Caco-2 (cell line): Measurements from ENCODE around the gene CRTC2. TPM values are rescaled to one million over a fixed set of nuclear protein-coding genes. Genes with fewer than 3 reads are reported as not detected.

Experiments
- BruUV-seq: library from RNA; stranded (reverse); fragments of 400-500 nt; replicated peaks from 2 replicates; lab custom pipeline; 2021; lab: Mats Ljungman, UMichigan
- CTCF ChIA-PET: fragments of 300-600 bp; sonication (Branson Sonifier 250); formaldehyde crosslinking; loops from one replicate; lab custom pipeline; 2022; ENCODE audit warnings: antibody characterized with exemption; lab: Charles Lee
- POLR2A ChIA-PET: fragments of 300-600 bp; sonication (Branson Sonifier 250); formaldehyde crosslinking; loops from one replicate; lab custom pipeline; 2022; ENCODE audit warnings: antibody characterized with exemption; lab: Charles Lee
- DNase-seq, 2 experiments: peaks; one replicate each; pipeline versions ENCODE4 v3.0.0 to v3.0.0-alpha.2; 2020 to 2022
- H3K27me3 ChIP-seq: replicated peaks from 2 replicates; pipeline ENCODE4 v1.6.0; 2011; ENCODE audit warnings: low read length; ENCODE audit not compliant: control insufficient read depth, insufficient read depth
- H3K36me3 ChIP-seq: 2 replicates; pipeline ENCODE4 v1.5.1; 2011; ENCODE audit warnings: low read length; ENCODE audit not compliant: control insufficient read depth, insufficient read depth
- H3K4me1 ChIP-seq: fragments of 250-450 bp; sonication (Bioruptor Pico); 2 replicates; pipeline ENCODE4 v1.5.1; 2020; ENCODE audit warnings: mild to moderate bottlenecking
- H3K4me3 ChIP-seq: 2 replicates; pipeline ENCODE4 v1.5.1; 2011; ENCODE audit warnings: low read depth, mild to moderate bottlenecking, control low read depth, low read length
- H3K9me3 ChIP-seq: fragments of 250-450 bp; sonication (Bioruptor Pico); 2 replicates; pipeline ENCODE4 v1.5.1; 2020; ENCODE audit warnings: mild to moderate bottlenecking, moderate library complexity
- H3K27ac Mint-ChIP-seq: one replicate; pipeline ENCODE4 v1.8.0; 2022; ENCODE audit warnings: mixed read lengths; ENCODE audit not compliant: unreplicated experiment
- H3K27me3 Mint-ChIP-seq: one replicate; pipeline ENCODE4 v1.8.0; 2022; ENCODE audit warnings: mixed read lengths; ENCODE audit not compliant: insufficient read depth, unreplicated experiment
- H3K36me3 Mint-ChIP-seq: one replicate; pipeline ENCODE4 v1.8.0; 2022; ENCODE audit warnings: mild to moderate bottlenecking, mixed read lengths; ENCODE audit not compliant: insufficient read depth, unreplicated experiment
- H3K4me1 Mint-ChIP-seq: one replicate; pipeline ENCODE4 v1.8.0; 2022; ENCODE audit warnings: low read depth, mixed read lengths; ENCODE audit not compliant: unreplicated experiment
- H3K4me3 Mint-ChIP-seq: one replicate; pipeline ENCODE4 v1.8.0; 2022; ENCODE audit warnings: mild to moderate bottlenecking, moderate library complexity, mixed read lengths; ENCODE audit not compliant: unreplicated experiment
- H3K9me3 Mint-ChIP-seq: one replicate; pipeline ENCODE4 v1.8.0; 2022; ENCODE audit warnings: mixed read lengths; ENCODE audit not compliant: unreplicated experiment
- CTCF ChIP-seq, 2 experiments: fragments of 200-600 bp in 1 of 2; IDR thresholded peaks; 1 replicate in 1 of 2; 2 replicates in 1 of 2; pipeline versions ENCODE4 v1.5.1 to v1.8.0; 2011 to 2022; ENCODE audit warnings: antibody characterized with exemption in 1 of 2, control low read depth in 1 of 2, inconsistent platforms in 1 of 2, low read depth in 1 of 2, low read length in 1 of 2, mild to moderate bottlenecking in 1 of 2, moderate library complexity in 1 of 2; ENCODE audit not compliant: insufficient read depth in 1 of 2, severe bottlenecking in 1 of 2, unreplicated experiment in 1 of 2
- intact Hi-C: fragments of 100-400 bp; cut with micrococcal nuclease; formaldehyde crosslinking; loops from one replicate; pipeline ENCODE4 v1.10.0; 2022; ENCODE audit not compliant: unreplicated experiment
- total RNA-seq: library from RNA; stranded (reverse); gene quantifications from 2 replicates; pipeline ENCODE4 v1.2.3, GENCODE V29; 2022

CRTC2 gene
- total RNA-seq, 1 experiment from 2014 or later: 24.4 TPM

GRCh38 chr1:153959454-153959853 is 1.0 kb upstream of the CRTC2 start:
- peaks cover 14% of the 10 kb centered on the region; the same call in 1 of the 2 replicates for H3K4me1 ChIP-seq
- no peaks in the 10 kb centered on the region for H3K27me3 Mint-ChIP-seq
- H3K4me3 ChIP-seq: no peak overlapping the region
- no TSS peak for BruUV-seq
- no peaks in the 10 kb centered on the region for H3K27me3 ChIP-seq
- peaks cover 4% of the 10 kb centered on the region for H3K36me3 ChIP-seq
- intact Hi-C loops: no loop called here
- no peaks in the 10 kb centered on the region for H3K9me3 ChIP-seq
- peaks cover 22% of the 10 kb centered on the region for H3K4me1 Mint-ChIP-seq
- peaks cover 67% of the 10 kb centered on the region for H3K36me3 Mint-ChIP-seq
- TF ChIP-seq CTCF (IDR thresholded peaks at IDR 0.05; ENCODE audit: insufficient read depth in 1 of 2, low read depth in 1 of 2, low read length in 1 of 2, severe bottlenecking in 1 of 2, unreplicated experiment in 1 of 2): no peak
- no peaks in the 10 kb centered on the region for H3K9me3 Mint-ChIP-seq
- ChIA-PET POLR2A (interaction anchor here (2.5 kb wide), 1 partner anchor 8 kb away, joined by 22 read pairs; the partner anchor contains the start of gene CREB3L4), CTCF (no interaction called here)
- H3K27ac Mint-ChIP-seq: no peak overlapping the region
- no peak overlapping the region for H3K4me3 Mint-ChIP-seq
- DNase-seq: no peak

GRCh38 chr1:153958961-153959260 is 499 bp upstream of the CRTC2 start:
- no peaks in the 10 kb centered on the region for H3K9me3 ChIP-seq
- Mint-ChIP-seq H3K27ac (peak overlapping the region; percentile 78), H3K4me1 (peaks cover 27% of the 10 kb centered on the region), H3K36me3 (peaks cover 67% of the 10 kb centered on the region), H3K9me3 (no peaks in the 10 kb centered on the region), H3K27me3 (no peaks in the 10 kb centered on the region), H3K4me3 (peak overlapping the region; percentile 88)
- peaks cover 19% of the 10 kb centered on the region for H3K4me1 ChIP-seq
- no peaks in the 10 kb centered on the region for H3K27me3 ChIP-seq
- ChIA-PET POLR2A (interaction anchor here (0.6 to 2.5 kb wide), 6 partner anchors 8 to 175 kb away, joined by 4 to 22 read pairs (median 6); partner anchors contain the start of genes CREB3L4, GATAD2B and JTB), CTCF (interaction anchor here (0.5 to 1.5 kb wide), 4 partner anchors 8 to 135 kb away, joined by 3 to 8 read pairs (median 6); partner anchors contain the start of genes DENND4B and JTB)
- H3K4me3 ChIP-seq: no peak overlapping the region
- DNase-seq: no peak
- no peak for TF ChIP-seq CTCF (IDR thresholded peaks at IDR 0.05; ENCODE audit: insufficient read depth in 1 of 2, low read depth in 1 of 2, low read length in 1 of 2, severe bottlenecking in 1 of 2, unreplicated experiment in 1 of 2)
- no TSS peak for BruUV-seq
- intact Hi-C loops: no loop called here
- H3K36me3 ChIP-seq: peaks cover 4% of the 10 kb centered on the region

- DNase-seq: no peak
- Histone ChIP-seq H3K4me1 (peaks cover 26% of the 10 kb centered on the region), H3K4me3 (peak overlapping the region; percentile 98), H3K27me3 (no peaks in the 10 kb centered on the region), H3K36me3 (peaks cover 4% of the 10 kb centered on the region), H3K9me3 (no peaks in the 10 kb centered on the region)
- TF ChIP-seq CTCF (IDR thresholded peaks at IDR 0.05; ENCODE audit: insufficient read depth in 1 of 2, low read depth in 1 of 2, low read length in 1 of 2, severe bottlenecking in 1 of 2, unreplicated experiment in 1 of 2): no peak
- ChIA-PET CTCF (interaction anchor here (1.5 to 1.8 kb wide), 2 partner anchors 10 to 11 kb away, joined by 5 to 8 read pairs; partner anchors contain the start of gene DENND4B), POLR2A (interaction anchor here (1.5 to 2.5 kb wide), 2 partner anchors 9 to 20 kb away, joined by 12 to 22 read pairs; partner anchors contain the start of genes CREB3L4 and JTB)
- intact Hi-C loops: no loop called here
- H3K4me1 Mint-ChIP-seq: peaks cover 35% of the 10 kb centered on the region
- peaks cover 61% of the 10 kb centered on the region for H3K36me3 Mint-ChIP-seq
- H3K27me3 Mint-ChIP-seq: no peaks in the 10 kb centered on the region
- H3K27ac Mint-ChIP-seq: peak overlapping the region; percentile 78
- H3K9me3 Mint-ChIP-seq: no peaks in the 10 kb centered on the region
- BruUV-seq: no TSS peak
- H3K4me3 Mint-ChIP-seq: peak overlapping the region; percentile 88
Observed at GRCh38 chr1:153957744-153958110, 685 bp downstream of the CRTC2 start.
